SK-MEL-5 (cell line): Measurements from ENCODE around the gene KIAA1549. TPM values are rescaled to one million over a fixed set of nuclear protein-coding genes. Genes with fewer than 3 reads are reported as not detected.
A peak's percentile ranks its signal among the peaks of the same experiment; 100 is the strongest.
"Not testable (repeated sequence)": the region's sequence is repeated elsewhere in the genome, so short reads cannot be mapped to it uniquely, and the experiment has no call there.

Experiments used
- DNase-seq: peaks from one replicate; pipeline ENCODE4 v3.0.0-alpha.2; 2016; ENCODE audit warnings: low read depth, low spot score
- in situ Hi-C: cut with HindIII; loops from 2 replicates; pipeline ENCODE4 v1.10.0; 2016; ENCODE audit warnings: low sequenced_read_pairs, high pct_unique_total_duplicates, low pct_unique_long_range_greater_than_20kb
- total RNA-seq: library from RNA; depleted of rRNA; stranded (reverse); fragments of >200 nt; shearing (Covaris generic); gene quantifications from 2 replicates; pipeline ENCODE4 v1.2.3, GENCODE V29; 2014

The KIAA1549 gene
- total RNA-seq, 1 experiment from 2014 or later: 2.7 TPM

DNA sequence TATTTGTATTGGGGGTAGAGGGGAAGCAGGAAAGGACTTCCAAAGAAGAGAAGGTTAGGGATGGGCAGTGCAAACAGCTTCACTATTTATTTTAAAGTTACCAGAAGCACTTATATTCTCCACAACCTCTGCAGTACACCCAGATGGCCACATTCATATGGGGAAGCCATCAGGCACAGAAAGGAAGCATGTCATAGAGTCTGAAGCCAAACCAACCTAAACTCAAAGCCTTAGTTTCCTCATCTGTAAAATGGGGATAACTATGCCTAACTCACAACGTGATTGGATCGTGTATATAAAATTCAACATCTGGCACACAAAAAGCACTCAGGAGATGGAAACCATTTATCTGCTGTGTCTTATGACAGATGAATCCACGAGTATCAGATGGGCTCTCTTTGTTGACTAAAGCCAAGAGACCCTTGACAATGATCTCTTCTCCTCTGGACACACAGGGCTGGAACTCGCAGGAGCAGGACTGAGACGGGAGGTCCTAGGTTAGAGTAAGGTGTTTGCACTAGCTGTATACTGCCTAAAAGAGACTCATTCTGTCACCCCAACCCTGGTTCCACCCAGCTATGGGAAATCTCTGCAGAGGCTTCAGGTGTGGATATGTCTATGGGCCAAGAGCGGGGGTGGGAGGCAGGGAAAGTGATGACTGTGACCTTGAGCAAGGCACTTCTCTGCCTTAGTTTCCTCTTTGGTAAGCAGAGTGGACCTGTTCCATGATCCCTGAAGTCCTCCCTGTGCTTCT lies 1.8 kb downstream of the KIAA1549 start:
- DNase-seq: peak; percentile 56
- in situ Hi-C loops: no loop called here

DNA sequence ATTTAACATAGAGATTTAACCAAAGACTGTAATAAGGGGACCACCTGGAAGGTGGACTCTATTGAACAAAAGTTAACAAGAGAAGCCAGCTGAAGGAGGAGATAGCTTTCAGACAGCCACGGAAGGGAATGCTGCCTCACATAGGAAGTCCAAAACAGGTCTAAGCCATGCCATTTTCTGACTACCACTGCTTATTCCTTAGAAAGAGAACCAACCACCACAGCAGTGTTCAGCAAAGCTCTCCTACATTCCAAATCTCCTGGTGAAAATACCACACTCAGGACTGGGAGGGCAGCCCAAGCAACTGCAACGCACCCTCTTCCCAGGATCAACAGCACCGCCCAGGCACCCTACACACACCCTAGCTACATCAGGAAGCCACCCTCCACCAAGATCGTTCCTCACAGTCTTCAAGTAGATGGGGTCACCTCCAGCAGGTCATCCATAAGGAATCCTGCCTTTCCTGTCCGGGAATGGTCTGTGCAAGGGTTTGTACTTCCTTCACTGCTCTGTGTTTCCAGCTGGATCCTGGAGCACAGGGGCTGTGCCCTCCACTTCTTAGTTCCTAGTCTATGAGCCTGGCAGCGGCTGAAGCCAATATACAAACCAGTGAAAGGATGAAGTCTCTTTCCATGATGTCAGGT lies 2.5 kb downstream of the KIAA1549 start:
- in situ Hi-C loops: no loop called here
- no peak for DNase-seq

DNA sequence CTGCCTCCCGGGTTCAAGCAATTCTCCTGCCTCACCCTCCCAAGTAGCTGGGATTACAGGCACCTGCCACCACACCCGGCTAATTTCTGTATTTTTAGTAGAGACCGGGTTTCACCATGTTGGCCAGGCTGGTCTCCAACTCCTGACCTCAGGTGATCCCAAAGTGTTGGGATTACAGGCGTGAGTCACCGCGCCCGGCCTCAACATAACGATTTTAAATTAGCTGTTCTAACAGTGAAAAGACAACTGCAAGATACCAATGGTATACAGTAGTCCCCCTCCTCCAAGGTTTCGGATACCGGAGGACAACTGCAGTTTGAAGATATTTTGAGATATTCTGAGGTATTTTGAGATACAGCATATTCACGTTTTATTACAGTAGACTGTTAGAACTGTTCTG lies 5.0 kb downstream of the KIAA1549 start:
- in situ Hi-C loops, DNase-seq: not testable (repeated sequence)

DNA sequence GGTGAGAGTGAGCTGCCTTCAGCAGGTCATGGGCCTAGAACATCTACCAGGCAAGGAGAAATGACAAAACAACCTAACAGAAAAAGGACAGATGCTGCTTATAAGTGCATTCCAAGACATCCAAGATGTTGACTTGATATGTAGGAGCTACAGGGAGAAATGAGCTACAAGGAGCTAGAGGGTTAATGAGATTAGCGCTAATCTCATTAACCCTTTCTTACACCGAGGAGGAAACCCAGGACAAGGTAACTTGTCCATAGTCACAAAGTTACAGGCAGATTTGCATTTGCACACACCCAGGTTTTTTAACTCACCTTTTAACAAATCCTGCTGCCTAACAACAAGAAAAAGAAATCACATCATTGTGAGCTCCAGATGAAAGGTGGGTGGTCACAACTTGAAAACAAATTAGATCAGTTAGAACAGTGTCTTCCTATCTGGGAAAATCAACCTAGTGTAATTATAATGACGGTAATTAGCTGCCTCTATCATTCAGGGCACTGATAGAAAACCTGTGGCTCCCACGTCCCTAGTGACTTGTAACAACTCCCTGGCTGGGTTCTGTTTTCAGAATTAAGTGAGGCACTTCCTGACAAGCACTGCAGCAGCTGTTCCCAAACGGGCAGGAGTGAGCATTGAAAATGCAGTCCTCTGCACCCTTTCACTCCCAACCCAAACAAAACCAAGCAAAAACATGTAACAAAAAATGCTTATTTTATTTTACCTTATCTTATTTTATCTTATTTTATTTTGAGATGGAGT lies 5.7 kb downstream of the KIAA1549 start:
- in situ Hi-C loops: no loop called here

DNA sequence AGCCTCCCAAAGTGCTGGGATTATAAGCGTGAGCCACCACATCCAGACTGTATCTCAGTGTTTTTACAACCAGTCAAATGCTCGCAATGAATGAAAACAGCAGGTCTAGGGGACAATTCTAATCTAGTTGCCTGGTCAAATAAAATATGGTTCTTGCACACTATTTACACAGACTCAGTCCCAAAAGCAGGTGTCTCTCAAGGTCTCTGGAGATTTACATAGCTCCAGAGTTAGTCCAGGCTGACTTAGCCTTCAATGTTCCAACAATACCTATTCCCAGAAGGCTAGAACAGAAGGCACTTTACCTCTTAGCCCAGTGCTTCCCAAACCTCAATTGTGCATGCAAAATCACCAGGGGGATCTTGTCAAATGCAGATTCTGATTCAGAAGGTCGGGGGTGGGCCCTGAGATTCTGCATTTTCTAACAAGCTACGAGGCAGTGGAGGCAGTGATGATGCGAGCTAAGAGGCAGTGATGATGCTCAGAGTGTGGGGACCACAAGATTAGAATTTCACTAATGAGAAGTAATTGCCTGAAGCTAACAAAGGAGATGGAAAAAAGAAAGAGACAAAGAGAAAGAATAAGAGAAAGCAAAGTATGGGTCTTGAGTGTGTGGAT lies 6.4 kb downstream of the KIAA1549 start:
- in situ Hi-C loops: no loop called here
- no peak for DNase-seq

More for the DNA sequence above, 5.7 kb downstream of the KIAA1549 start:
- no peak for DNase-seq

DNA sequence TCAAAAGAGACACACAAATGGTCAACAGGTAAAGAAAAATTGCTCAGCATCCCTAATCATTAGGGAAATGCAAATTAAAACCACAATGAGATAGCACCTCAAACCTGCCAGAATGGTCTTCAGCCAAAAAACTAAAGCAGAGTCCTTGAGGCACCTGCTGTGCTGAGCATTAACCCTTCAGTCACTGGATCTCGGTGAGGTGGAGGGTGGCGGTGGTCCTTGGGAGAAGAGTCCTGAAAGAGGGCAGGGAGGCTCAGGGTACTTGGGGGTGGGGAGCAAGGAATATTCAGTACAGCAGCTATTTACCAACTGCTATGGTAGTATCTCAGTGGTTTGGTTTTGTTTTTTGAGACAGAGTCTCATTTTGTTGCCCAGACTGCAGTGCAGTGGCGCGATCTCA lies 7.1 kb downstream of the KIAA1549 start:
- DNase-seq: no peak
- in situ Hi-C loops: no loop called here

DNA sequence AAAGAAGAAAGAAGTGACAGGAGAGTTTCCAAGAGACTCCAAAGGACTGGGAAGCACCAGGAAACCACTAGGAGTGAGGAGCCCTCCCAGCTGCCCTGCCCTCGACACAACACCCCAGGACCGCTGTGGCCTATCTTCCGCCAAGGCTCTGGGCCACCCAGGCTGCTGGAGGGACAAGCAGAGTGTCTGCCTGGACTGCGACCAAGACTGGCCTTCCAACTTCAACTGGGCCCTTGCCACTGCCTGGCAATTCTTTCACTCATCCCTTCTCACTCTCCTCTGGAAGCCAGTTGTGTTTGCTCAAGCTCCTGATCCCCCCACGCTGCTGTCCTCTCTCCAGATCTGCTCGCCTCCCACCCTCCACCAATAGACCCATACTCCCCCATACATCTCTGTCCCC lies 10.2 kb downstream of the KIAA1549 start:
- in situ Hi-C loops: no loop called here
- no peak for DNase-seq

DNA sequence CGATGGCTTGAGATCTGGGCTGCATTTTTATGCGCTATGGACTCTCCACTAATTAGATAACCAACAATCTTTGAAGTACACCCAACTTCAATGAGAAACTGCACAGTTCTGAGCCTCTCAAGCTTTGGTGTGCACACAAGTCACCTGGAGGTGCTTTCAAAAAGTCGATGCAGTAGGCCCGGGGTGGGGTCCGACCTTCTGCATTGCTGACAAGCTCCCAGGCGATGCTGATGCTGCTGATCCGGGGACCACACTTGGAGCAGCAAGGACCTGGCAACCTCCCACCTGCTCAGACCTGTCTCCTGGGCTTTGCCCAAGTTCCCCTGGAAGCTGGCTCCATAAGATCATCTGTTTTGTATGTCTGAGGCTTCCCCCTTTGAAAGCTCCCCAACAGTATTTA lies 10.7 kb downstream of the KIAA1549 start:
- no peak for DNase-seq
- in situ Hi-C loops: no loop called here

DNA sequence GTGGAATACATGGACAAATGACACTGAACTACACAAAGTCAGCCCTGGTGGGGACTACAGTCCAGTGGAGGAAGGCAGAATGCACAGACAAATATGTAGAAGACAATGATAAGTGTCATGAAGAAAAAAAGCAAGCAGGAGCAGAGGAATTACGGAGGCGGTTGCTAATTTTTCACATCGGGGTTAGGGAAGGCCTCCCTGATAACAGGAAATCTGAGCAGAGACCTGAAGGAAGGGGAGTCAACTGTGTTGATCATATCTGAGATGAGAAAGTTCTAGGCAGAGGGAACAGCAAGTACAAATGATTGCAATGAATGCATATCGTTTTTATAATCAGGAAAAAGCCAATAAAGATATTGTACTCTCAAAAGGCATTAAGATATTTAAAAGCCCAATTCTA lies 14.0 kb downstream of the KIAA1549 start:
- DNase-seq: no peak
- in situ Hi-C loops: no loop called here

DNA sequence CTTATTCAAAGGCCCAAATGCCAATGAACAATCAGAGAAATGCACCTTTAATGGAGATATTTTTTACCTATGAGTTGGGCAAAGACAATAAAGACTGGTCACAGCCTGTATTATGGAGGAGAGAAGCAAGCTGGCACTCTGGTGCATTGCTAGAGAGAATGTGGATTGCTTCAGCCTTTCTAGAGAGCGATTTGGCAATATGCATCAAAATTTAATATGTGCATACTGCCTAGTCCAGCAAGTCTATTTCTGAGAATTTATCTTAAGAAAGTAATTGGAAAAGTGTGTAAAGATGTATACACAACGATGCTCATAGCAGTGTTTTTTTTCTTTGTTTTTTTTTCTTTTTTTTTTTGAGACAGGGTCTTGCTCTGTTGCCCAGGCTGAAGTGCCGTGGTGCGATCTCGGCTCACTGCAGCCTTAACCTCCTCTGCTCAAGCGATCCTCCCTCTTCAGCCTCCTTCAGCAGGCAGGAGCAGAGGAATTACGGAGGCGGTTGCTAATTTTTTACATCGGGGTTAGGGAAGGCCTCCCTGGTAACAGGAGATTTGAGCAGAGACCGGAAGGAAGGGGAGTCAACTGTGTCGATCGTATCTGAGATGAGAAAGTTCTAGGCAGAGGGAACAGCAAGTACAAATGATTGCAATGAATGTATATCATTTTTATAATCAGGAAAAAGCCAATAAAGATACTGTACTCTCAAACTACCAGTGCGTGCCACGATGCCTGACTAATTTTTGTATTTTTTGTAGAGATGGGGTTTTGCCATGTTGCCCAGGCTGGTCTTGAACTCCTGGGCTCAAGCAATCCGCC lies 16.4 kb downstream of the KIAA1549 start:
- in situ Hi-C loops: no loop called here
- DNase-seq: no peak

DNA sequence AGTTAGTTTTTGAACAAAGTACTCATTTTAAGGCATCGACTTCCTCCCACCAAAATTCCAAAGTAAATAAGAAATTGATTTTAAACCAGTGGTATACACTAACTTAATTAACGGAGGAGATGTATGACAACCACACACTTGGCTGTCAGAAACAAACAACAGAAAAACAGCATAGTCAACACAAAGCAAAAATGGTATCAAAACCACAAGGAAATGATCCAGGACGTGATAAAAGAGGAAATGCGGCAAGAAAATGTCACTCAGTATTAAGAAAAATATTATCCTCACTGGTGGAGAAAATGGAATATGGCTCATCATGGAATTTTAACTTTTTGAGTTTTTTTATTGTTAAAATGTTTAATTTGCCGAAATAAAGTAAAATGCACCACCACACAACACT lies 17.5 kb downstream of the KIAA1549 start:
- DNase-seq: no peak
- in situ Hi-C loops: no loop called here

DNA sequence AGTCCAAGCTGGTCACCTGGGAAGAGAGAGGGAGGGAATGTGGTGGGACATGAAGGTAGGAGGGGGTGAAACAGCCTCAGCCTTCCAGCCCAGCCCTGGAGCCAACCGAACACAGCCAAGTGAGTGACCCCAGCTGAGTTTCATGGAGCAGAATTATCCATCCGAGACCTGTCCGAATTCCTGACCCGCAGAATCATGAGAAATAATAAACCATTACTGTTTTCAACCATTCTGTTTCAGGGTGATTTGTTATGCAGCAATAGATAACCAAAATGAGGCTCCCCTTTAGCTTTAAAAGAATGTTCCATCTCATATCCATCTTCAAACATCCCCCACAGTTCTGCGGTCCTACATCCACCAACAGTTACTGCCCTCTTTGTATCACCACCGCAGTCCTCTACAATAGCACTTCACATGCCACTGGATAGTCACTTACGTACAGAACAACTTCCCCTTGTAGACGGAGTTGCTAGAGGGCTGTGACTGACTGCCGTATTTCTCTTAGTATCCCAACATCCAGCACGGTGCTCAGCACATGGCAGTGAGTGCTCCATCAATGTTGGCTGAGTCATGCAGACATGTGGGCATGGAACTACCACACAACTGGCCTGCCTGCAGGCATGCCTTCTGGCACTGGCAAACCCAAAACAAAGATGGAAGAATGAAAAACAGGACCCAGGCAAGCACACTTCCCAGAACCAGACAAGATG lies 18.5 kb downstream of the KIAA1549 start:
- DNase-seq: peak; percentile 90
- in situ Hi-C loops: no loop called here

DNA sequence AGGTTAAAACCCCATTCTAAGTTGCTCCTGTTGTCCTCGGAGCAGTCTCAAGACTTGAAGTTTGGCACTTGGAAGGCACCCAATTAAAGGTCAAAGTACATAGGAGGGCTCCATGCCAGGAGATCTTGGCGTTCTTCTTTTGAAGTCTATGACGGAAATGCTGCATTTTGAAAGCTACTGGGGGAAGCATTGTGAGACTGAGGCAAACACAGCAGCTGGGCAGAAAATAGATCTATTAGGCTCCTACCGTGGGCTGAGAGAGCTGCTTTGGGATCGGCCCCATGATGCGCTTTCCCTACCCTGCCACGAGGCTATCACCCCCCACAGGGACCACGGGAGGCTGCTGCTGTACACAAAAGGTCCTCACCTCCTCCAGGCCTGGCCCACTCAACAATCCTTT lies 20.0 kb downstream of the KIAA1549 start:
- no peak for DNase-seq
- in situ Hi-C loops: no loop called here

DNA sequence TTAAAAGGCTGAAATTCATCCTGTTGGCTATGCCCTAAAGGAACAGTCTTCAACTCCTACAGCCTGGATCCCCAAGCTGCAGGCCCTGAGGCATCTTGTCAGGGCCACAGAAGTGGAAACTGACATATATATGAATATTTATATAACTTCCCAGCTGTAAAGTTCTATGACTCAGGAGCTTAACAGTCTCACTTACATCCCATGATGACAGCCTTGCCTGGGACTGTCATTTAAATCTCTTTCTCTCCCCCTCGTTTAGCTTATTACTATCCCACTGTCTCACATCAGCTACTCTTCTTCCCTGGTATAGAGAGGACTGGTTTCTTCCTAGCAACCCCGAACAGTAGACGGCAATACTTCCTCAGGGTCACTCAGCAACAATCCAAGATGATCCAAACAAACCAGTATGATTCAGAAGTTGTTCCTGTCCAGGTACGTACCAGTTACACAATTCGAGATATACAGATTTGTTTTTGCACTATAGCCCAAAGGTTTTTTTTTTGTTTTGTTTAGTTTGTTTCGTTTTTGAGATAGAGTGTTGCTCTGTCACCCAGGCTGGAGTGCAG lies 22.7 kb downstream of the KIAA1549 start:
- in situ Hi-C loops: no loop called here
- DNase-seq: no peak

DNA sequence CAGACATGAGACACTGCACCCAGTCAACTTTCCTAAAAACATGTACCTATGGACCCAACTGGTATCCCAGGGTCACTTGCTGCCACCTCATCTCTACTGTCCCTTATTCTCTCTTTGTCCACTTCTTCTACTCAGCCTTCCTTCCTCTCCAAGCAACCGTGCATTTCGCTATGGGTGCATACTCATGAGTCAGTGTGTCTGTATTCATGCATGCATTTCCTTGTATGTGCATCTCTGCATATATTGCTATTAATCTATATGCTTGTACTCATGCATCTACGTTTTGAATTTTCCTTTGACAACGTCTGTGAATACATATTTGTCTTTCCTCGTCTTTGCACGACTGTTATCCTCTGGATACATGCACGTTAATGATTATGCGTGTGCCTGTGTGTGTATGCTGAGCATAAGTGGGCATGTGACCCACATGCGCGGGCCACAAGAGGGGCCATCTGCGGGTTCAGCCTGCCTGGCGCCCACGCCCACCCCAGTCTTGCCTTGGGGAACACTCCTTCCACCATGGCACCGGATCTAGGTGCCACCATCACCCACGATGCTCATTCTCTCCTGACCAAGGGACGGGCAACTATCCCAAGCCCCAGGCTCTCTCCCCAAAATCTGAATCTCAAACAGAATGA lies 23.3 kb downstream of the KIAA1549 start:
- in situ Hi-C loops: no loop called here
- no peak for DNase-seq

DNA sequence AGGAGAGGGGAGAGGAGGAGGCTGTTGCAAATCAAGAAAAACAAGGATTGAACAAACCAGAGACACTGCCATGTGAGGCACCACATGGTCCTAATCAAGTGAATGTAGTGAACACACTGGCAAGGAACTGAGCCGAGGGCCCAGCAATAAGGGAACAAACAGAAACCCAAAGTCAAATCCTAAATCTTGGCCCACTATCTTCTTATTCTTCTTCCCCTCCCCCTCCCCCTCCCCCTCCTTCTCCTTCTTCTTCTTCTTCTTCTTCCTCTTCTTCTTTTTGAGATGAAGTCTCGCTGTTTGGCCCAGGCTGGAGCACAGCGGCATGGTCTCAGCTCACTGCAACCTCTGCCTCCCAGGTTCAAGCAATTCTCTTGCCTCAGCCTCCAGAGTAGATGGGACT lies 24.0 kb downstream of the KIAA1549 start:
- DNase-seq: no peak
- in situ Hi-C loops: no loop called here
